Natural killer cell (primary cell): Measurements from ENCODE around the gene BPIFB1. TPM values are rescaled to one million over a fixed set of nuclear protein-coding genes. Genes with fewer than 3 reads are reported as not detected.
A peak's percentile ranks its signal among the peaks of the same experiment; 100 is the strongest.

Experiments used
- ATAC-seq, 3 donors: fragments of 150-1000 bp in 2 of 3; fragments of 200-7000 bp in 1 of 3; cut with Tn5 transposase; 1 replicate in 1 of 3; 2 replicates in 2 of 3; pipeline ENCODE4 v1.10.0; 2021; ENCODE audit warnings: mild to moderate bottlenecking in 2 of 3, moderate library complexity in 2 of 3
- DNase-seq, 2 donors: peaks; one replicate each; pipeline versions ENCODE4 v3.0.0 to v3.0.0-alpha.2; 2013 to 2021; ENCODE audit warnings: mixed read lengths in 1 of 2
- H3K27ac ChIP-seq: one replicate; pipeline ENCODE4 v1.5.1; 2013; ENCODE audit warnings: mild to moderate bottlenecking, low read length
- H3K27me3 ChIP-seq: one replicate; pipeline ENCODE4 v1.6.1; 2013; ENCODE audit warnings: low read length; ENCODE audit not compliant: control insufficient read depth, insufficient read depth
- H3K36me3 ChIP-seq: one replicate; pipeline ENCODE4 v1.6.1; 2013; ENCODE audit warnings: low read length; ENCODE audit not compliant: control insufficient read depth, insufficient read depth
- H3K4me1 ChIP-seq: one replicate; pipeline ENCODE4 v1.6.1; 2013; ENCODE audit warnings: low read length; ENCODE audit not compliant: control insufficient read depth, insufficient read depth
- H3K4me3 ChIP-seq: one replicate; pipeline ENCODE4 v1.5.1; 2013; ENCODE audit warnings: low read length
- H3K9me3 ChIP-seq: one replicate; pipeline ENCODE4 v1.6.1; 2013; ENCODE audit warnings: low read length; ENCODE audit not compliant: control insufficient read depth, insufficient read depth
- H3K27ac Mint-ChIP-seq, 2 donors: one replicate each; pipeline ENCODE4 v1.8.0; 2022; ENCODE audit warnings: mild to moderate bottlenecking in 2 of 2, mixed read lengths in 2 of 2, moderate library complexity in 1 of 2
- H3K27me3 Mint-ChIP-seq, 2 donors: one replicate each; pipeline ENCODE4 v1.8.0; 2022; ENCODE audit warnings: low read depth in 2 of 2, mixed read lengths in 2 of 2
- H3K36me3 Mint-ChIP-seq: one replicate; pipeline ENCODE4 v1.8.0; 2022; ENCODE audit warnings: mixed read lengths
- H3K4me1 Mint-ChIP-seq, 2 donors: one replicate each; pipeline ENCODE4 v1.8.0; 2022; ENCODE audit warnings: mixed read lengths in 2 of 2
- H3K4me3 Mint-ChIP-seq: one replicate; pipeline ENCODE4 v1.8.0; 2022; ENCODE audit warnings: mild to moderate bottlenecking, moderate library complexity, mixed read lengths
- H3K9me3 Mint-ChIP-seq, 2 donors: one replicate each; pipeline ENCODE4 v1.8.0; 2022; ENCODE audit warnings: mixed read lengths in 2 of 2
- CTCF ChIP-seq: fragments of 200-600 bp; IDR thresholded peaks from one replicate; pipeline ENCODE4 v1.8.0; 2022; ENCODE audit warnings: antibody characterized with exemption
- WGBS: methylation state at CpG from one replicate; pipeline ENCODE4 v1.1.7; 2013; ENCODE audit warnings: missing lambda C conversion rate; ENCODE audit not compliant: insufficient coverage; 5-methylcytosine and 5-hydroxymethylcytosine counted together
- intact Hi-C: fragments of 100-400 bp; cut with micrococcal nuclease; formaldehyde crosslinking; loops from one replicate; pipeline ENCODE4 v1.14.2; 2022
- total RNA-seq, 4 donors: library from RNA; stranded (reverse); fragments of 120-200 nt in 1 of 4; gene quantifications; one replicate each; pipeline versions ENCODE4 v1.2.3 to v1.2.4, GENCODE V29; 2013 to 2022

Gene BPIFB1
- total RNA-seq, 3 donors from 2014 or later (not counting 1 experiment from before 2014, with no cell fraction given): not detected

- intact Hi-C loops: no loop called here
- peak overlapping the region; percentile 59 for H3K4me3 Mint-ChIP-seq
- no peak for TF ChIP-seq CTCF
- H3K4me1 ChIP-seq: peaks cover 14% of the 10 kb centered on the region
- H3K27me3 Mint-ChIP-seq: no peaks in the 10 kb centered on the region
- H3K4me3 ChIP-seq: no peak overlapping the region
- peak overlapping the region; percentile 83 to 85 for H3K27ac Mint-ChIP-seq
- ATAC-seq (no peak), DNase-seq (no peak)
- H3K27ac ChIP-seq: peak overlapping the region; percentile 67
- H3K36me3 Mint-ChIP-seq: no peaks in the 10 kb centered on the region
- H3K36me3 ChIP-seq: peaks cover 16% of the 10 kb centered on the region
- H3K27me3 ChIP-seq: no peaks in the 10 kb centered on the region
- peaks cover 9% of the 10 kb centered on the region in 2 donors for H3K4me1 Mint-ChIP-seq
- 83% methylated on average over 3 of the region's 3 CpGs for WGBS
- H3K9me3 Mint-ChIP-seq: no peaks in the 10 kb centered on the region
- H3K9me3 ChIP-seq: no peaks in the 10 kb centered on the region
Observed at GRCh38 chr20:33351696-33352095, 68.7 kb downstream of the BPIFB1 start.

GRCh38 chr20:33352258-33353012, 69.4 kb downstream of the BPIFB1 start:
- DNase-seq (no peak), ATAC-seq (no peak)
- Histone ChIP-seq H3K27me3 (no peaks in the 10 kb centered on the region), H3K9me3 (no peaks in the 10 kb centered on the region), H3K27ac (peak overlapping the region; percentile 67), H3K4me1 (peaks cover 14% of the 10 kb centered on the region), H3K36me3 (peaks cover 16% of the 10 kb centered on the region), H3K4me3 (no peak overlapping the region)
- intact Hi-C loops: no loop called here
- H3K9me3 Mint-ChIP-seq: no peaks in the 10 kb centered on the region
- no peaks in the 10 kb centered on the region for H3K36me3 Mint-ChIP-seq
- H3K4me3 Mint-ChIP-seq: no peak overlapping the region
- H3K27ac Mint-ChIP-seq: peak overlapping the region in 1 of 2 donors; percentile 75
- peaks cover 9% of the 10 kb centered on the region in 2 donors for H3K4me1 Mint-ChIP-seq
- 93% methylated on average over 16 of the region's 16 CpGs for WGBS
- no peak for TF ChIP-seq CTCF
- no peaks in the 10 kb centered on the region for H3K27me3 Mint-ChIP-seq

- H3K27ac Mint-ChIP-seq: no peak overlapping the region
- no peaks in the 10 kb centered on the region for H3K27me3 Mint-ChIP-seq
- no peaks in the 10 kb centered on the region for H3K9me3 ChIP-seq
- H3K27me3 ChIP-seq: no peaks in the 10 kb centered on the region
- intact Hi-C loops: no loop called here
- H3K4me1 Mint-ChIP-seq: peaks cover 9% of the 10 kb centered on the region in 2 donors
- H3K27ac ChIP-seq: no peak overlapping the region
- ATAC-seq (no peak), DNase-seq (no peak)
- H3K36me3 Mint-ChIP-seq: no peaks in the 10 kb centered on the region
- H3K4me3 Mint-ChIP-seq: no peak overlapping the region
- H3K4me3 ChIP-seq: no peak overlapping the region
- WGBS: 96% methylated on average over 4 of the region's 4 CpGs
- TF ChIP-seq CTCF: no peak
- H3K4me1 ChIP-seq: peaks cover 14% of the 10 kb centered on the region
- no peaks in the 10 kb centered on the region for H3K9me3 Mint-ChIP-seq
- H3K36me3 ChIP-seq: peaks cover 14% of the 10 kb centered on the region
Observed at GRCh38 chr20:33353013-33353402, 70.0 kb downstream of the BPIFB1 start.

Other genes starting within 250 kb of the BPIFB1 start
- gene BPIFB3, start 229.3 kb upstream of the BPIFB1 start, total RNA-seq: not detected
- not detected for gene BPIFB4, start 203.6 kb upstream of the BPIFB1 start, total RNA-seq
- gene BPIFA2, start 115.1 kb upstream of the BPIFB1 start, total RNA-seq: not detected
- not detected for gene BPIFA3, start 65.9 kb upstream of the BPIFB1 start, total RNA-seq
- not detected for gene BPIFA1, start 47.2 kb upstream of the BPIFB1 start, total RNA-seq
- gene CDK5RAP1, start 118.3 kb downstream of the BPIFB1 start, total RNA-seq: 10 to 100 TPM; 59.7 to 71.5 (median 62.6) TPM
- 1 to 10 TPM; 1.2 to 2.4 (median 1.8) TPM for gene SNTA1, start 160.5 kb downstream of the BPIFB1 start, total RNA-seq
- 10 to 100 TPM; 16.5 to 27.5 (median 18.5) TPM for gene CBFA2T2, start 206.9 kb downstream of the BPIFB1 start, total RNA-seq